HG03064 (cell line): ENCODE results near the gene NSMCE4A.
"Not testable (repeated sequence)": the region's sequence is repeated elsewhere in the genome, so short reads cannot be mapped to it uniquely, and the experiment has no call there.

Experiments
- ATAC-seq: cut with Tn5 transposase; IDR thresholded peaks from one replicate; pipeline ENCODE4 v1.9.1; 2021; ENCODE audit warnings: low read depth; ENCODE audit not compliant: unreplicated experiment

NSMCE4A gene

DNA sequence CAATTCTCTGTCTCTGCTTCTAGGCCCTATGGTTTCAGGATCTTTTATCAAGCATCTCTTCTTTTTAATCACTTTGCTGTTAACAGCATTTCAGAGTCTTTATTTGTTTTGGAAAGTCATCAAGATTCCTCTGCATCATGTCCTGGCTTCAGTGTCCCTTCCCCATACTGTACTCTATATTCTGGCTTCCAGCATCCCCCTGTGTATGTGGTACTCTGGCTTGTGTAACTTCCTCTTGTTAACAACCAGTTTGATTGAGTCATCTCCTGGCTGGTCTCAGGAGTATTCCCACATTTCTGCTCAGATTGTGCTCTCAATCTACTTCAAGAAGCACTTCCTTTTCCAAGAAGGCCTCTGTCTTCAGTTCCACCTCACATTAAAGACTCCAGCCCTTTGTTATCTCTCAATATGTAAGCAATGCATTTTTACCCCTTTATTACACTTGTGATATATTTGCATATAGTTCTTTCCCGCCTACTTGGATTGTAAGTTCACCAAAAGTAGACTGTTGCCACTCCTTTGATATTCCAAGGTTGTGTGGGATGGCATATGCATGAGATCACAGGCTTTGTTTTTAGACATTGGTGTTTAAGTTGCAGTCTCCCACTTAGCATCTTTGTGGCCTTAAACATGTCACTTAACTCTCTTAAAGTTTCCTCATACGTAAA lies 32.1 kb downstream of the NSMCE4A start:
- ATAC-seq = no peak

DNA sequence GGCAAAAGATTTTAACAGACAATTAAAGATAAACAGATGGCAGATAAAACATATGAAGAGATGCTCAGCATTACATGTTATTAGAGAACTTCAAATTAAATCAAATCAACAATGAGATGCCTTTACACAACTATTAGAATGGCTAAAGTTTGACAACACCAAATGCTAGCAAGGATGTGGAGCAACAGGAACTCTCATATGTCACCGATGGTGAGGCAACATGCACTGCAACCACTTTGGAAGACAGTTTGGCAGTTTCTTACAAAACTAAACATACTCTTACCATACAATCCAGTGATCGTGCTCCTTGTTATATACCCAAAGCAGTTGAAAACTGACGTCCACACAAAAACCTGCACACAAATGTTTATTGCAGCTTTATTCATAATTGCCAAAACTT lies 33.5 kb downstream of the NSMCE4A start:
- ATAC-seq = no peak

DNA sequence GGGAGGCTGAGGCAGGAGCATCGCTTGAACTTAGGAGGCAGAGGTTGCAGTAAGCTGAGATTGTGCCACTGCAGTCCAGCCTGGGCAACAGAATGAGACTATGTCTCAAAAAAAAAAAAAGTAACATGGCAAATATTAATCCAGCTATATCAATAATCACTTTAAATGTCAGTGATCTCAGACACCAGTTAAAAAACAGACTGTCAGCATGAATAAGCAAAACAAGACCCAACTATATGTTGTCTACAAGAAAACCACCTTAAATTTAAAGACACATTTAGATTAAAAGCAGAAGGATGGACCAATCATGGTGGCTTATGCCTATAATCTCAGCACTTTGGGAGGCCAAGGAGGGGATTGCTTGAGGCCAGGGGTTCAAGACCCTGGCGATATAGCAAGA lies 38.7 kb downstream of the NSMCE4A start:
- no peak for ATAC-seq

DNA sequence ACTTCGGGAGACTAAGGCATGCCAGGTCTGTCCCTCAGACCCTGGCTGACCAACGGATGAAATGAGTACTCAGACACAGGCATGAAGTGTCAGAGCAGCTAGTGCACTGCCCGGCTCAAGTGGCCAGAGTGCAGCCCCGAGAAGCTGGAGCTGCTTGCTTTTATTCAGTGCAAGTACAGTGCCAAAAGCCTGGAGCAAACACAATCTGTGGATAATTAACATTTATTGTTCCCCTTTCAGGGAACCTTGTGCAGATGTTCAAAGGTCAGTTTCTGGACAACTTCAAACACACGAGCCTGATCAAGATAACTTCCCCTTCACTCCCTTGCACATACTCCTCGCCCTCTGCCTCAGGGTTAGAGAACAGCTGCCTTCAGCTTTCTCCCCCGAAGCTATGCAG lies 39.3 kb downstream of the NSMCE4A start:
- no peak for ATAC-seq

GRCh38 chr10:121930268-121931085 lies 44.5 kb downstream of the NSMCE4A start:
- not testable (repeated sequence) for ATAC-seq

GRCh38 chr10:121929585-121930267 lies 45.3 kb downstream of the NSMCE4A start:
- not testable (repeated sequence) for ATAC-seq

GRCh38 chr10:121928528-121928884 lies 46.5 kb downstream of the NSMCE4A start:
- ATAC-seq = no peak

- peak; percentile 87 for ATAC-seq
Observed at GRCh38 chr10:121927841-121928527, 47.0 kb downstream of the NSMCE4A start, which contains the start of gene ATE1. TSS of gene ATE1 (minus strand) at chr10:121928031. CDS start at chr10:121927949, 82 bp downstream.

GRCh38 chr10:121927318-121927840 lies 47.6 kb downstream of the NSMCE4A start:
- ATAC-seq = peak; percentile 38

- ATAC-seq = peak; percentile 2
Observed at GRCh38 chr10:121926671-121927317, 48.2 kb downstream of the NSMCE4A start.

DNA sequence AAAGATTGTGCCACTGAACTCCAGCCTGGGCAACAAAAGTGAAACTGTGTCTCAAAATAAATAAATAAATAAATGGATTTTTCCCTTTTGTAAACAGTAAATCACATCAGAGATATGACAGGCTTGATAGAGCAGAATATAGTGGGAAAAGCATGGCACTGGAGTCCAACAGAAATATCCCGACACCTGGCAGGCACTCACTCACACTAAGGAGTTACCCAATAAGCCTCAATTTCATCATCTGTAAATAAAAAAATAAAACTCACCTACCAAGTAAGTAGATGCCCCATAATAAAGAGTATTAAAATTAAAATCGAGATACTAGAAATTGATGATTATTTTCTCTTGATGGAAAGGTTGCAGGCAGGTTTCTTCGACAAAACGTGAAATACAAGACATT lies 48.9 kb downstream of the NSMCE4A start:
- ATAC-seq = no peak

GRCh38 chr10:121921238-121921931 lies 53.6 kb downstream of the NSMCE4A start:
- ATAC-seq = no peak

GRCh38 chr10:121919666-121920065 lies 55.4 kb downstream of the NSMCE4A start:
- ATAC-seq = no peak

GRCh38 chr10:121918800-121919199 lies 56.2 kb downstream of the NSMCE4A start:
- not testable (repeated sequence) for ATAC-seq

DNA sequence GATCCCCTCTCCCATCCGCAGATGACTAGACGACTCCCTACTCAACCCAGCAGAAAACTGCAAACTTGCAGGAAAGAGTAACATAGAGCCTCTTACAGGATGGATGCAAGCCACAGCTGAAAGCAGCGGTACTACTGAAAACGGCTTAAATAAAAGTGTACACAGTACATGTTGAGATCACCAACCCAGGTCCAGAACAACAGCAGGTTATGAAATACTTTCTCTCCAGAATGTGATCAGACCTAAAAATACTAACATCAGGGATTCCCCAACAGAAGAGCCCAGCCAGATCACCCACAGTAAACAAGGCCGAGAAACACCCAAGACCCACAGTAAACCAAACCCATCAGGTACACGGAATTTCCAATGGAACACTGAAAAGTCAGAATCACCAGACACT lies 60.4 kb downstream of the NSMCE4A start:
- ATAC-seq = no peak

- ATAC-seq = no peak
Observed at GRCh38 chr10:121911421-121911697, 63.7 kb downstream of the NSMCE4A start.

- ATAC-seq = no peak
Observed at GRCh38 chr10:121910673-121911420, 64.2 kb downstream of the NSMCE4A start.
